ENCODE results near the gene DARS1. TPM values are rescaled to one million over a fixed set of nuclear protein-coding genes. Genes with fewer than 3 reads are reported as not detected.

The DARS1 gene
- total RNA-seq, 1 experiment from 2014 or later: 57.5 TPM

- CTCF ChIA-PET: no interaction called here
- no peak for DNase-seq
- Mint-ChIP-seq H3K9me3 (ENCODE audit: low read depth, unreplicated experiment) (no peaks in the 10 kb centered on the region), H3K4me3 (ENCODE audit: low read depth, unreplicated experiment) (no peak overlapping the region), H3K4me1 (ENCODE audit: low read depth, unreplicated experiment) (no peaks in the 10 kb centered on the region), H3K27me3 (ENCODE audit: unreplicated experiment) (no peaks in the 10 kb centered on the region), H3K36me3 (ENCODE audit: insufficient read depth, unreplicated experiment) (peaks cover 23% of the 10 kb centered on the region), H3K27ac (ENCODE audit: unreplicated experiment) (no peak overlapping the region)
- no TSS peak for BruUV-seq (replicated peaks)
- TF ChIP-seq CTCF (IDR thresholded peaks at IDR 0.05; ENCODE audit: unreplicated experiment): no peak
- intact Hi-C loops (cut with micrococcal nuclease; ENCODE audit: unreplicated experiment): no loop called here
These were observed 81.8 kb downstream of the DARS1 start for GRCh38 chr2:135903650-135904049.

DNA sequence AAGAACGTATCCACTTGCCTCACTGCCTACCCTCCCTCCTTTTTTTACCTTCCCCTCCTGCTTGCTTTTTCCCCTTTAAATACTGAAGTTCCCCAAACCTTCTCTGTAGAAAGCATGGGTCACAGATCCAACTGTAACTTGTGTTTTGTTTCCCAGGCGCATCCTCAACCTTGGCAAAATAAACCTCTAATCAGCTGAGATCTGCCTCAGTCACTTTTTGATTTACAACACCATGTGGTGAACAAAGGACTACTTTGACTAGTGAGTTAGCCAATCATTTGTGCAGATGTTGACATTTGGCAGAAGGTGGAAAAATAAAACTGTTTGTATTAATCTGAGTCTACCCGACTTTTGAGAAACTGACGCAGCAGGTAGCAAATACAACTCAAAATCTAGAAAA, 85.9 kb downstream of the DARS1 start:
- DNase-seq: no peak
- H3K27me3 Mint-ChIP-seq (ENCODE audit: unreplicated experiment): no peaks in the 10 kb centered on the region
- no peak overlapping the region for H3K4me3 Mint-ChIP-seq (ENCODE audit: low read depth, unreplicated experiment)
- intact Hi-C loops (cut with micrococcal nuclease; ENCODE audit: unreplicated experiment): no loop called here
- H3K9me3 Mint-ChIP-seq (ENCODE audit: low read depth, unreplicated experiment): no peaks in the 10 kb centered on the region
- CTCF ChIA-PET: no interaction called here
- H3K27ac Mint-ChIP-seq (ENCODE audit: unreplicated experiment): no peak overlapping the region
- BruUV-seq (replicated peaks): no TSS peak
- peaks cover 14% of the 10 kb centered on the region for H3K36me3 Mint-ChIP-seq (ENCODE audit: insufficient read depth, unreplicated experiment)
- TF ChIP-seq CTCF (IDR thresholded peaks at IDR 0.05; ENCODE audit: unreplicated experiment): no peak
- H3K4me1 Mint-ChIP-seq (ENCODE audit: low read depth, unreplicated experiment): no peaks in the 10 kb centered on the region

DNA sequence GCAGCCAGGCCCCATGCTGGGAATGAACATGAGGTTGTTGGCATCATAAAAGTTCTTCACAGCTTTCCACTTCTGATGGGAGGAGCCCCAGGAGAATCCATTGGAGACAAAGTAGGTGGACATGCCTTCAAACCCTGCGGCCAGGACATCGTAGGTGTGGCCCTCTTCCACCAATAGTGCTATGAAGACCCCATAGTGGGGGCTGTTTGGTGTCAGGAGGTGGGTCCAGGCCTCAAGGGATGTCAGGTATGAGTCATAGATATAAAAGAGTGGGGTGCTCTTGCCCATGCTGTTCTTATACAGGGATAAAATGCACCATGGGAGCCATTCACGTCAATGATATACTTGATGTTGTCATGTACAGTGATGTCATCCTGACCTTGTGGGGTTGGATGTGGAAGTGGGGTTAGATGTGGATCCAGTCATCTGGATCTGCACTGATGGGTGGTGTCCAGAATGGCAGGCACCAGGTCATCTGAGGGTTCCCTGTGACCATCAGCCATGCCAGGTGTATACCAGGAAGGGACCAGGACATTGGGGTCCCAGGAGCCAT, 87.1 kb downstream of the DARS1 start:
- Mint-ChIP-seq H3K9me3 (ENCODE audit: low read depth, unreplicated experiment) (no peaks in the 10 kb centered on the region), H3K4me3 (ENCODE audit: low read depth, unreplicated experiment) (no peak overlapping the region), H3K27ac (ENCODE audit: unreplicated experiment) (no peak overlapping the region), H3K4me1 (ENCODE audit: low read depth, unreplicated experiment) (no peaks in the 10 kb centered on the region), H3K36me3 (ENCODE audit: insufficient read depth, unreplicated experiment) (peaks cover 8% of the 10 kb centered on the region), H3K27me3 (ENCODE audit: unreplicated experiment) (no peaks in the 10 kb centered on the region)
- intact Hi-C loops (cut with micrococcal nuclease; ENCODE audit: unreplicated experiment): no loop called here
- CTCF ChIA-PET: no interaction called here
- DNase-seq: no peak
- no TSS peak for BruUV-seq (replicated peaks)
- TF ChIP-seq CTCF (IDR thresholded peaks at IDR 0.05; ENCODE audit: unreplicated experiment): no peak

- no peak for TF ChIP-seq CTCF (IDR thresholded peaks at IDR 0.05; ENCODE audit: unreplicated experiment)
- Mint-ChIP-seq H3K4me1 (ENCODE audit: low read depth, unreplicated experiment) (no peaks in the 10 kb centered on the region), H3K36me3 (ENCODE audit: insufficient read depth, unreplicated experiment) (no peaks in the 10 kb centered on the region), H3K4me3 (ENCODE audit: low read depth, unreplicated experiment) (no peak overlapping the region), H3K27ac (ENCODE audit: unreplicated experiment) (no peak overlapping the region), H3K27me3 (ENCODE audit: unreplicated experiment) (no peaks in the 10 kb centered on the region), H3K9me3 (ENCODE audit: low read depth, unreplicated experiment) (no peaks in the 10 kb centered on the region)
- no peak for DNase-seq
- no TSS peak for BruUV-seq (replicated peaks)
- CTCF ChIA-PET: no interaction called here
- intact Hi-C loops (cut with micrococcal nuclease; ENCODE audit: unreplicated experiment): no loop called here
These were observed 90.5 kb downstream of the DARS1 start for GRCh38 chr2:135894930-135895329.
